H1 (cell line): ENCODE results near the gene PLXNA4. TPM values are rescaled to one million over a fixed set of nuclear protein-coding genes. Genes with fewer than 3 reads are reported as not detected.
A peak's percentile ranks its signal among the peaks of the same experiment; 100 is the strongest.

Experiments
- CTCF ChIA-PET: fragments of 300-600 bp; sonication (Branson Sonifier 250); formaldehyde crosslinking; loops from one replicate; lab custom pipeline; 2021; ENCODE audit not compliant: partially characterized antibody; lab: Charles Lee
- POLR2A ChIA-PET: fragments of 300-600 bp; sonication (Branson Sonifier 250); formaldehyde crosslinking; loops from one replicate; lab custom pipeline; 2021; ENCODE audit warnings: inconsistent platforms; ENCODE audit not compliant: partially characterized antibody; lab: Charles Lee
- DNase-seq, 2 experiments: peaks; one replicate each; pipeline versions ENCODE4 v3.0.0 to v3.0.0-alpha.2; 2010 to 2022; ENCODE audit warnings: low spot score in 2 of 2, low read depth in 1 of 2, mixed read lengths in 1 of 2
- FAIRE-seq: peaks from 2 replicates; lab custom pipeline; 2011; peaks lifted over from hg19 to GRCh38; lab: Jason Lieb, UNC
- H2AFZ ChIP-seq: 2 replicates; pipeline ENCODE4 v1.8.1; 2012; ENCODE audit warnings: low read length, inconsistent platforms
- H2AK5ac ChIP-seq: 2 replicates; pipeline ENCODE4 v1.6.1; 2013; ENCODE audit warnings: low read depth, low read length
- H2BK120ac ChIP-seq: replicated peaks from 2 replicates; pipeline ENCODE3; 2013; ENCODE audit warnings: low read depth, low read length, inconsistent platforms
- H2BK12ac ChIP-seq: 2 replicates; pipeline ENCODE4 v1.6.1; 2013; ENCODE audit warnings: low read depth, low read length
- H2BK15ac ChIP-seq: 2 replicates; pipeline ENCODE4 v1.6.1; 2013; ENCODE audit warnings: low read length
- H2BK20ac ChIP-seq: 2 replicates; pipeline ENCODE4 v1.6.1; 2013; ENCODE audit warnings: low read length
- H2BK5ac ChIP-seq: 2 replicates; pipeline ENCODE4 v1.6.1; 2013; ENCODE audit warnings: low read depth, low read length
- H3K14ac ChIP-seq: 2 replicates; pipeline ENCODE4 v1.6.1; 2013; ENCODE audit warnings: inconsistent platforms; ENCODE audit not compliant: insufficient read length
- H3K18ac ChIP-seq: 2 replicates; pipeline ENCODE4 v1.6.1; 2013; ENCODE audit warnings: low read length; ENCODE audit errors: extremely low read depth
- H3K23ac ChIP-seq: 2 replicates; pipeline ENCODE4 v1.6.1; 2013; ENCODE audit warnings: inconsistent platforms; ENCODE audit not compliant: insufficient read length
- H3K23me2 ChIP-seq: 2 replicates; pipeline ENCODE4 v1.6.1; 2013; ENCODE audit warnings: low read depth, low read length
- H3K27ac ChIP-seq: 2 replicates; pipeline ENCODE4 v1.6.1; 2011; ENCODE audit warnings: low read depth, low read length, inconsistent platforms
- H3K27me3 ChIP-seq, 4 experiments: replicated peaks in 1 of 4; 1 replicate in 1 of 4; 2 replicates in 3 of 4; pipeline versions ENCODE4 v1.6.1 to v1.8.1; 2011 to 2013; ENCODE audit warnings: low read length in 3 of 4, mild to moderate bottlenecking in 3 of 4, inconsistent platforms in 2 of 4, mixed read lengths in 2 of 4, moderate library complexity in 1 of 4; ENCODE audit not compliant: control insufficient read depth in 3 of 4, insufficient read depth in 3 of 4; ENCODE audit errors: extremely low read depth in 1 of 4
- H3K36me3 ChIP-seq, 4 experiments: 2 replicates each; pipeline versions ENCODE4 v1.6.1 to v1.8.1; 2011 to 2013; ENCODE audit warnings: mild to moderate bottlenecking in 4 of 4, low read length in 3 of 4, moderate library complexity in 2 of 4, control low read depth in 1 of 4, inconsistent platforms in 1 of 4; ENCODE audit not compliant: insufficient read depth in 4 of 4, control insufficient read depth in 2 of 4
- H3K4ac ChIP-seq: replicated peaks from 2 replicates; pipeline ENCODE3; 2013; ENCODE audit warnings: low read length, low read depth, mixed read lengths, inconsistent platforms; ENCODE audit not compliant: insufficient read length
- H3K4me1 ChIP-seq, 4 experiments: replicated peaks in 1 of 4; 1 replicate in 1 of 4; 2 replicates in 3 of 4; pipeline versions ENCODE4 v1.6.1 to v1.8.1; 2011 to 2013; ENCODE audit warnings: low read length in 3 of 4, inconsistent platforms in 2 of 4, mixed read lengths in 1 of 4; ENCODE audit not compliant: insufficient read depth in 4 of 4, control insufficient read depth in 3 of 4
- H3K4me2 ChIP-seq, 2 experiments: 2 replicates each; pipeline versions ENCODE4 v1.6.1 to v1.8.1; 2011 to 2013; ENCODE audit warnings: low read depth in 2 of 2, low read length in 2 of 2, control low read depth in 1 of 2, inconsistent platforms in 1 of 2, mild to moderate bottlenecking in 1 of 2; ENCODE audit not compliant: insufficient read depth in 1 of 2
- H3K4me3 ChIP-seq, 4 experiments: fragments of 200-600, 300-600 bp in 1 of 4; sonication (generic), shearing (Covaris generic), sonication (Bioruptor Twin) in 1 of 4; 2 replicates each; pipeline versions ENCODE4 v1.5.1 to v1.8.1; 2011 to 2016; ENCODE audit warnings: low read length in 4 of 4, low read depth in 3 of 4, control low read depth in 2 of 4, inconsistent platforms in 2 of 4, mild to moderate bottlenecking in 2 of 4, mixed read lengths in 1 of 4, moderate library complexity in 1 of 4; ENCODE audit not compliant: insufficient read depth in 2 of 4; ENCODE audit errors: extremely low read depth in 1 of 4
- H3K56ac ChIP-seq: replicated peaks from 2 replicates; pipeline ENCODE3; 2013; ENCODE audit warnings: low read depth, mild to moderate bottlenecking, mixed read lengths, low read length, inconsistent platforms; ENCODE audit not compliant: insufficient read length
- H3K79me1 ChIP-seq: 2 replicates; pipeline ENCODE4 v1.6.1; 2013; ENCODE audit warnings: low read depth, low read length, control low read depth
- H3K79me2 ChIP-seq, 2 experiments: 2 replicates each; pipeline versions ENCODE4 v1.6.1 to v1.8.1; 2012 to 2013; ENCODE audit warnings: low read length in 2 of 2, mild to moderate bottlenecking in 2 of 2, inconsistent platforms in 1 of 2; ENCODE audit not compliant: insufficient read depth in 2 of 2, control insufficient read depth in 1 of 2
- H3K9ac ChIP-seq, 4 experiments: replicated peaks in 1 of 4; 1 replicate in 1 of 4; 2 replicates in 3 of 4; pipeline versions ENCODE4 v1.6.1 to v1.8.1; 2011 to 2013; ENCODE audit warnings: low read depth in 3 of 4, low read length in 3 of 4, control low read depth in 2 of 4, mild to moderate bottlenecking in 2 of 4, moderate library complexity in 2 of 4, inconsistent platforms in 1 of 4; ENCODE audit errors: extremely low read depth in 1 of 4
- H3K9me3 ChIP-seq, 2 experiments: 2 replicates each; pipeline versions ENCODE4 v1.6.1 to v1.8.1; 2012 to 2013; ENCODE audit warnings: mild to moderate bottlenecking in 2 of 2, moderate library complexity in 2 of 2, control low read depth in 1 of 2, inconsistent platforms in 1 of 2, low read depth in 1 of 2, low read length in 1 of 2, mixed read lengths in 1 of 2; ENCODE audit not compliant: insufficient read depth in 2 of 2
- H4K20me1 ChIP-seq, 2 experiments: replicated peaks in 1 of 2; 2 replicates each; pipeline versions ENCODE3 to v1.8.1; 2011 to 2013; ENCODE audit warnings: inconsistent platforms in 2 of 2, low read length in 2 of 2, mild to moderate bottlenecking in 1 of 2; ENCODE audit not compliant: insufficient read depth in 2 of 2, control insufficient read depth in 1 of 2
- H4K5ac ChIP-seq: 2 replicates; pipeline ENCODE4 v1.6.1; 2013; ENCODE audit warnings: low read length, low read depth, mixed read lengths, inconsistent platforms; ENCODE audit not compliant: insufficient read length
- H4K8ac ChIP-seq: 2 replicates; pipeline ENCODE4 v1.8.0; 2013; ENCODE audit warnings: mild to moderate bottlenecking, moderate library complexity, low read length, inconsistent platforms; ENCODE audit not compliant: insufficient read depth; ENCODE audit errors: extremely low read depth
- H4K91ac ChIP-seq: replicated peaks from 2 replicates; pipeline ENCODE3; 2013; ENCODE audit warnings: low read length, mixed read lengths, inconsistent platforms; ENCODE audit not compliant: insufficient read length
- ATF2 ChIP-seq: IDR thresholded peaks from 2 replicates; pipeline ENCODE4 v1.6.1; 2012; ENCODE audit warnings: low read length, inconsistent platforms
- CEBPB ChIP-seq: IDR thresholded peaks from 2 replicates; pipeline ENCODE4 v1.6.1; 2012; ENCODE audit warnings: low read depth, low read length
- EGR1 ChIP-seq: IDR thresholded peaks from 2 replicates; pipeline ENCODE4 v1.6.1; 2011; ENCODE audit warnings: low read depth, low read length, borderline replicate concordance
- HDAC2 ChIP-seq, 2 experiments: fragments of 300-600 bp in 1 of 2; sonication (generic) in 1 of 2; IDR thresholded peaks; 2 replicates each; pipeline ENCODE4 v1.6.1; 2011 to 2012; ENCODE audit warnings: low read depth in 2 of 2, low read length in 2 of 2, mild to moderate bottlenecking in 2 of 2, moderate library complexity in 2 of 2, borderline replicate concordance in 1 of 2, inconsistent platforms in 1 of 2
- POLR2AphosphoS5 ChIP-seq: IDR thresholded peaks from 2 replicates; pipeline ENCODE4 v1.6.1; 2011; ENCODE audit warnings: low read depth, low read length
- SIX5 ChIP-seq: IDR thresholded peaks from 2 replicates; pipeline ENCODE4 v1.6.1; 2011; ENCODE audit warnings: mild to moderate bottlenecking, low read depth, low read length
- SP4 ChIP-seq: IDR thresholded peaks from 2 replicates; pipeline ENCODE4 v1.6.1; 2012; ENCODE audit warnings: low read length, inconsistent platforms
- TBP ChIP-seq: IDR thresholded peaks from 2 replicates; pipeline ENCODE4 v1.6.1; 2011; ENCODE audit warnings: low read depth, low read length, improper control_type of control experiment
- TCF12 ChIP-seq: IDR thresholded peaks from 2 replicates; pipeline ENCODE4 v1.6.1; 2011; ENCODE audit warnings: low read depth, mild to moderate bottlenecking, low read length
- USF2 ChIP-seq: IDR thresholded peaks from 2 replicates; pipeline ENCODE4 v1.6.1; 2011; ENCODE audit warnings: low read length, improper control_type of control experiment
- YY1 ChIP-seq: IDR thresholded peaks from 2 replicates; pipeline ENCODE4 v1.6.1; 2011; ENCODE audit warnings: low read depth, mild to moderate bottlenecking, low read length
- ZNF274 ChIP-seq: IDR thresholded peaks from 2 replicates; pipeline ENCODE4 v1.7.0; 2012; ENCODE audit warnings: low read length, borderline replicate concordance; ENCODE audit errors: extremely low read depth
- polyA plus RNA-seq, 7 experiments: library from polyadenylated mRNA; depleted of rRNA in 3 of 7; stranded (reverse) in 5 of 7; unstranded in 2 of 7; fragments of >200 nt in 5 of 7; fragments of 200-250 nt in 2 of 7; gene quantifications; 1 replicate in 5 of 7; 2 replicates in 1 of 7; 4 replicates in 1 of 7; pipeline versions ENCODE4 v1.2.1 to v1.2.3, GENCODE V29; 2011 to 2013; ENCODE audit warnings: missing spikeins in 2 of 7, mixed read lengths in 2 of 7
- total RNA-seq: library from RNA; stranded (reverse); fragmentation: NEBNext Ultra II Directional; extraction: Animal tissue kit (Norgen Biotek cat#: 25700); gene quantifications from 2 replicates; pipeline ENCODE4 v1.2.1, GENCODE V29; 2021

Gene PLXNA4
- total and polyA plus RNA-seq, 2 of the 8 experiments (the other 6 are each of a cell fraction or from before 2014, with no cell fraction given), result 0.76 to 0.79 TPM

- no peak overlapping the region for H2AFZ ChIP-seq
- H3K14ac ChIP-seq, result no peak overlapping the region
- H3K56ac ChIP-seq, result no peak overlapping the region
- H3K27me3 ChIP-seq, result no peaks in the 10 kb centered on the region
- H4K5ac ChIP-seq, result no peak overlapping the region
- H2BK5ac ChIP-seq, result peak overlapping the region; percentile 99; the same call in 1 of the 2 replicates
- no peaks in the 10 kb centered on the region; a peak in 1 of 8 replicates for H3K36me3 ChIP-seq
- peak overlapping the region; percentile 89 for H3K18ac ChIP-seq
- H3K4ac ChIP-seq, result peak overlapping the region; percentile 70
- H3K4me2 ChIP-seq, result no peak overlapping the region; a peak in 1 of 4 replicates
- TF ChIP-seq TCF12 (no peak), EGR1 (no peak), HDAC2 (IDR thresholded peaks at IDR 0.05; ENCODE audit: borderline replicate concordance in 1 of 2, low read depth in 2 of 2, low read length in 2 of 2) (no peak), YY1 (no peak), USF2 (no peak), ATF2 (no peak), SP4 (no peak), SIX5 (no peak), TBP (no peak), CEBPB (no peak), POLR2AphosphoS5 (no peak), ZNF274 (no peak)
- no peak overlapping the region for H3K27ac ChIP-seq
- ChIA-PET POLR2A (no interaction called here), CTCF (interaction anchor here (0.7 to 3.4 kb wide), 5 partner anchors 9 to 331 kb away, joined by 3 to 16 read pairs (median 4); no protein-coding TSS in a partner anchor)
- H4K8ac ChIP-seq, result no peak overlapping the region
- H3K4me1 ChIP-seq, result peaks cover 13 to 31% (median 20%) of the 10 kb centered on the region in 4 experiments
- FAIRE-seq (no peak), DNase-seq (no peak)
- H2BK15ac ChIP-seq, result peak overlapping the region; percentile 96; the same call in 1 of the 2 replicates
- H3K4me3 ChIP-seq, result no peak overlapping the region
- no peak overlapping the region for H3K9ac ChIP-seq
- H2AK5ac ChIP-seq, result peak overlapping the region; percentile 70; the same call in 1 of the 2 replicates
- no peaks in the 10 kb centered on the region for H3K79me1 ChIP-seq
- no peak overlapping the region for H3K23ac ChIP-seq
- H2BK12ac ChIP-seq, result peak overlapping the region; percentile 98
- peak overlapping the region; percentile 86 for H2BK120ac ChIP-seq
- H3K23me2 ChIP-seq, result peaks cover 3% of the 10 kb centered on the region; the same call in 1 of the 2 replicates
- H2BK20ac ChIP-seq, result peak overlapping the region; percentile 87
- peaks cover 4 to 13% of the 10 kb centered on the region in 2 experiments; a peak in 3 of 4 replicates for H3K9me3 ChIP-seq
- H4K91ac ChIP-seq, result peak overlapping the region; percentile 98
- no peaks in the 10 kb centered on the region for H4K20me1 ChIP-seq
- no peaks in the 10 kb centered on the region for H3K79me2 ChIP-seq
These were observed 386.4 kb downstream of the PLXNA4 start for GRCh38 chr7:132189881-132190280.
